ENCODE measurements around the gene AATF. TPM values are rescaled to one million over a fixed set of nuclear protein-coding genes. Genes with fewer than 3 reads are reported as not detected.

The AATF gene
- polyA plus RNA-seq, 1 donor = 33.4 TPM

- Histone ChIP-seq H3K4me1 (ENCODE audit: control insufficient read depth, insufficient read depth, low read length) (peaks cover 20% of the 10 kb centered on the region), H3K9me3 (ENCODE audit: control insufficient read depth, low read depth, low read length) (no peaks in the 10 kb centered on the region), H3K27me3 (ENCODE audit: control insufficient read depth, insufficient read depth, low read length) (no peaks in the 10 kb centered on the region), H3K36me3 (ENCODE audit: control insufficient read depth, insufficient read depth, low read length) (peaks cover 8% of the 10 kb centered on the region), H3K27ac (ENCODE audit: low read length) (peak overlapping the region; percentile 5), H3K4me3 (ENCODE audit: low read length) (no peak overlapping the region)
- no peak for DNase-seq
- WGBS (ENCODE audit: insufficient coverage, low lambda C conversion rate) = no CpG with 5 or more reads among the region's 7 CpGs
Observed at GRCh38 chr17:37045351-37045922, 96.7 kb downstream of the AATF start.

GRCh38 chr17:37047631-37048104 lies 98.9 kb downstream of the AATF start:
- no peak overlapping the region for H3K4me3 ChIP-seq (ENCODE audit: low read length)
- no CpG with 5 or more reads among the region's 9 CpGs for WGBS (ENCODE audit: insufficient coverage, low lambda C conversion rate)
- H3K9me3 ChIP-seq (ENCODE audit: control insufficient read depth, low read depth, low read length) = no peaks in the 10 kb centered on the region
- DNase-seq = peak; percentile 86 to 88
- H3K4me1 ChIP-seq (ENCODE audit: control insufficient read depth, insufficient read depth, low read length) = peaks cover 37% of the 10 kb centered on the region
- no peaks in the 10 kb centered on the region for H3K27me3 ChIP-seq (ENCODE audit: control insufficient read depth, insufficient read depth, low read length)
- peak overlapping the region; percentile 95 for H3K27ac ChIP-seq (ENCODE audit: low read length)
- H3K36me3 ChIP-seq (ENCODE audit: control insufficient read depth, insufficient read depth, low read length) = peaks cover 5% of the 10 kb centered on the region

GRCh38 chr17:37048811-37049210 lies 100.1 kb downstream of the AATF start:
- no peaks in the 10 kb centered on the region for H3K27me3 ChIP-seq (ENCODE audit: control insufficient read depth, insufficient read depth, low read length)
- H3K4me3 ChIP-seq (ENCODE audit: low read length) = no peak overlapping the region
- H3K27ac ChIP-seq (ENCODE audit: low read length) = peak overlapping the region; percentile 95
- peaks cover 5% of the 10 kb centered on the region for H3K36me3 ChIP-seq (ENCODE audit: control insufficient read depth, insufficient read depth, low read length)
- peak; percentile 87 to 96 for DNase-seq
- WGBS (ENCODE audit: insufficient coverage, low lambda C conversion rate) = no CpG with 5 or more reads among the region's 5 CpGs
- no peaks in the 10 kb centered on the region for H3K9me3 ChIP-seq (ENCODE audit: control insufficient read depth, low read depth, low read length)
- peaks cover 43% of the 10 kb centered on the region for H3K4me1 ChIP-seq (ENCODE audit: control insufficient read depth, insufficient read depth, low read length)

- H3K27ac ChIP-seq (ENCODE audit: low read length) = peak overlapping the region; percentile 95
- WGBS (ENCODE audit: insufficient coverage, low lambda C conversion rate) = no CpG with 5 or more reads among the region's 5 CpGs
- H3K4me3 ChIP-seq (ENCODE audit: low read length) = no peak overlapping the region
- no peaks in the 10 kb centered on the region for H3K9me3 ChIP-seq (ENCODE audit: control insufficient read depth, low read depth, low read length)
- no peaks in the 10 kb centered on the region for H3K27me3 ChIP-seq (ENCODE audit: control insufficient read depth, insufficient read depth, low read length)
- peaks cover 8% of the 10 kb centered on the region for H3K36me3 ChIP-seq (ENCODE audit: control insufficient read depth, insufficient read depth, low read length)
- peaks cover 44% of the 10 kb centered on the region for H3K4me1 ChIP-seq (ENCODE audit: control insufficient read depth, insufficient read depth, low read length)
- DNase-seq = no peak
Observed at GRCh38 chr17:37050920-37051319, 102.2 kb downstream of the AATF start.

- Histone ChIP-seq H3K27ac (ENCODE audit: low read length) (peak overlapping the region; percentile 95), H3K4me1 (ENCODE audit: control insufficient read depth, insufficient read depth, low read length) (peaks cover 44% of the 10 kb centered on the region), H3K4me3 (ENCODE audit: low read length) (no peak overlapping the region), H3K27me3 (ENCODE audit: control insufficient read depth, insufficient read depth, low read length) (no peaks in the 10 kb centered on the region), H3K36me3 (ENCODE audit: control insufficient read depth, insufficient read depth, low read length) (peaks cover 8% of the 10 kb centered on the region), H3K9me3 (ENCODE audit: control insufficient read depth, low read depth, low read length) (no peaks in the 10 kb centered on the region)
- peak in 1 of 2 donors; percentile 77 for DNase-seq
- 0% methylated on average over 1 of the region's 5 CpGs for WGBS (ENCODE audit: insufficient coverage, low lambda C conversion rate)
Observed at GRCh38 chr17:37051381-37051780, 102.6 kb downstream of the AATF start.

DNA sequence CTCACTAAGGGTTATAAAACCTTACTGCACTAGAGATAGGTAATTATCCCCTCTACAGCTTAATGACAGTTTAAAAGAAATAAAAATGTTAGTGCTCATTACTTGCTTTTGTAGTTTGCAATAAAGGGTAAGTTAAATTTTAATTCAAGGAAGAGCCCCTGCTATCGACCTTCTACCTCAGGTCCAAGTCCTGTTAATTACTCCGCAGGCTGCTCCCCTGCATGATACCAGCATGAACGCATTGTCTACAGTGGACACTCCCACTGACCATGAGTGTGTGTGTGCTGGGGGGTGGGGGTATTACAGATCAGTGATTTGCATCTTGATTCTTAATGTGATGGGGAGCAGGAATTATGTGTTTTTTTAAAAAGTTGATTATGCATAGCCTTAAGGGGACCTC lies 103.1 kb downstream of the AATF start:
- peaks cover 11% of the 10 kb centered on the region for H3K36me3 ChIP-seq (ENCODE audit: control insufficient read depth, insufficient read depth, low read length)
- peak; percentile 91 to 95 for DNase-seq

DNA sequence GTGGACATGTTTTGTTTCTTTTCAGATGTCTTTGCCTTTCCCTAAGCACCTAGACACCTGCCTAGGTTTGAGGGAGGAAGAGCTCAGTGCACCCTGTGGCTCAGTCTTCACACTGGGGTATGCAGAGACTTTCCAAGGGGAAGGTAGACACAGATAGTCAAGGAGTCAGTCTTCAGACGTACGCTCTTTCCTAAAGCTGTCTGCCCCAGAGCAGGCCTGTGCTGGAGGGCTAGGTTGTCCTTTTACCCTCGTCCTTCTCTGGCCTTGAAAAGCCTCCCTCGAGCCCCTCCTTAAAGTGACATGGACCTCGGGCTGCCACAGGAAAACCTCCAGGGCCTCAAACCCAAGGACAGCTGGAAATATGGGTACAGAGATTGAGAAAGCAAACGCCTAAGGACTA lies 103.7 kb downstream of the AATF start:
- peaks cover 13% of the 10 kb centered on the region for H3K36me3 ChIP-seq (ENCODE audit: control insufficient read depth, insufficient read depth, low read length)
- H3K27ac ChIP-seq (ENCODE audit: low read length) = peak overlapping the region; percentile 95
- H3K27me3 ChIP-seq (ENCODE audit: control insufficient read depth, insufficient read depth, low read length) = no peaks in the 10 kb centered on the region
- no CpG with 5 or more reads among the region's 6 CpGs for WGBS (ENCODE audit: insufficient coverage, low lambda C conversion rate)
- DNase-seq = peak; percentile 25 to 70
- peaks cover 44% of the 10 kb centered on the region for H3K4me1 ChIP-seq (ENCODE audit: control insufficient read depth, insufficient read depth, low read length)
- no peaks in the 10 kb centered on the region for H3K9me3 ChIP-seq (ENCODE audit: control insufficient read depth, low read depth, low read length)
- no peak overlapping the region for H3K4me3 ChIP-seq (ENCODE audit: low read length)

More for the DNA sequence above, 103.1 kb downstream of the AATF start:
- H3K27me3 ChIP-seq (ENCODE audit: control insufficient read depth, insufficient read depth, low read length) = no peaks in the 10 kb centered on the region
- H3K4me3 ChIP-seq (ENCODE audit: low read length) = no peak overlapping the region
- H3K9me3 ChIP-seq (ENCODE audit: control insufficient read depth, low read depth, low read length) = no peaks in the 10 kb centered on the region
- peak overlapping the region; percentile 95 for H3K27ac ChIP-seq (ENCODE audit: low read length)
- WGBS (ENCODE audit: insufficient coverage, low lambda C conversion rate) = no CpG with 5 or more reads among the region's 3 CpGs
- peaks cover 44% of the 10 kb centered on the region for H3K4me1 ChIP-seq (ENCODE audit: control insufficient read depth, insufficient read depth, low read length)

- Histone ChIP-seq H3K4me3 (ENCODE audit: low read length) (no peak overlapping the region), H3K27ac (ENCODE audit: low read length) (no peak overlapping the region), H3K9me3 (ENCODE audit: control insufficient read depth, low read depth, low read length) (no peaks in the 10 kb centered on the region), H3K36me3 (ENCODE audit: control insufficient read depth, insufficient read depth, low read length) (peaks cover 13% of the 10 kb centered on the region), H3K4me1 (ENCODE audit: control insufficient read depth, insufficient read depth, low read length) (peaks cover 34% of the 10 kb centered on the region), H3K27me3 (ENCODE audit: control insufficient read depth, insufficient read depth, low read length) (no peaks in the 10 kb centered on the region)
- no peak for DNase-seq
- WGBS (ENCODE audit: insufficient coverage, low lambda C conversion rate) = no CpG with 5 or more reads among the region's 8 CpGs
Observed at GRCh38 chr17:37054894-37055293, 106.1 kb downstream of the AATF start.

DNA sequence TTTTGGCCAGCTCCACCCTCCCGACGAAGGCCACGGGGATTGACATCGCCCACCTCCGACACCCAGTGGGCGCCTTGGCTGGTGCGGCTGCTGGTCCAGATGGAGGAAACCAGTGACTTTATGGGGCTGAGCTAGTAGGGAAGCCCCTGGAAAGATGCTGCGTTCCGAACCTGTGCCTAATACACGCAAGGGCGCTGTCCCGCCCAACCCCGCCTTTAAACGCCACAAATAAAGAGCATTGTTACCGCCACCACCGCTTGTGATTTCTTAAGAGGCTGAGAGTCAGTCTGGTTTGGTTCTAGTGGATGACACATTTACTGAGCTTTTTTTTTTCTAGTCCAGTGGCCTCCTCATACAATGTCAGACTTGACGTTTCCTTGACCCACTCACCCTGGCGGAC lies 107.9 kb downstream of the AATF start:
- no peak for DNase-seq
- H3K27me3 ChIP-seq (ENCODE audit: control insufficient read depth, insufficient read depth, low read length) = no peaks in the 10 kb centered on the region
- WGBS (ENCODE audit: insufficient coverage, low lambda C conversion rate) = no CpG with 5 or more reads among the region's 18 CpGs
- H3K27ac ChIP-seq (ENCODE audit: low read length) = no peak overlapping the region
- no peaks in the 10 kb centered on the region for H3K9me3 ChIP-seq (ENCODE audit: control insufficient read depth, low read depth, low read length)
- H3K4me3 ChIP-seq (ENCODE audit: low read length) = no peak overlapping the region
- peaks cover 13% of the 10 kb centered on the region for H3K36me3 ChIP-seq (ENCODE audit: control insufficient read depth, insufficient read depth, low read length)
- H3K4me1 ChIP-seq (ENCODE audit: control insufficient read depth, insufficient read depth, low read length) = peaks cover 36% of the 10 kb centered on the region

DNA sequence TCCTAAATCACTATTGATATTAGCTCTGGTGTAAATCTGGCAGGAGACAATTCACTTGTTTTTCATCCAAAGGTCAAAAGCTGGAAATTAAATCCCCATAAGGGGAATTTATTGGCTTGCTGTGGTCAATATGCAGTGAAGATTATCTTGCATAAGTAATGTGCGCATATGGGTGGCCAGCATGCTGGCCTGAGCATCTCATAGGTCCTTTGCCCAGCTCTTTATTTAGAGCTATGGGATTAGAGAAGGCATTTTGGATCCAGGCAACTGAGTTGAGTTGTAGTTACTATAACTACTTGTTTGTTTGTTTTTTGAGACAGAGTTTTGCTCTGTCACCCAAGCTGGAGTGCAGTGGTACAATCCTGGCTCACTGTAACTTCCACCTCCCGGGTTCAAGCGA lies 110.7 kb downstream of the AATF start:
- Histone ChIP-seq H3K27ac (ENCODE audit: low read length) (peak overlapping the region; percentile 85), H3K36me3 (ENCODE audit: control insufficient read depth, insufficient read depth, low read length) (peaks cover 11% of the 10 kb centered on the region)
- WGBS (ENCODE audit: insufficient coverage, low lambda C conversion rate) = no CpG with 5 or more reads among the region's 3 CpGs

DNA sequence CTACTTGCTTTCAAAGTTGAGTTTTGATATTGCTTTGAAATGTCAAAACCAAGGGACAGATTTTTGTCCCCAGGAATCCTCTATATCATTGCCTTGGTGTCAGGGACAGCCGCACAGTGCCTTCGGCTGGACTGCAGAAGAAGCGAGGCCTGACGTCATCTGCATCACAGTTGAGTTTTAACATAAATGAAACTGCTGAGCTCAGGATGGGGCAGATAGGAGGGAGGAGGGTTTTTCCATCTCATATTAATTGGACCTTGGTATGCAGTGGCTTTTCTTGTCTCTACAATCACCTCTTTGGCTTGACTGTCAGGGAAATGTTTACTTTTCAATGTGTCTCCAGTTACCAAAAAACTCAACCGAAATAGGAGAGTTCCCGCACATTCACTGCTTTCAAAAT lies 111.3 kb downstream of the AATF start:
- 60% methylated on average over 2 of the region's 6 CpGs for WGBS (ENCODE audit: insufficient coverage, low lambda C conversion rate)
- Histone ChIP-seq H3K36me3 (ENCODE audit: control insufficient read depth, insufficient read depth, low read length) (peaks cover 10% of the 10 kb centered on the region), H3K4me1 (ENCODE audit: control insufficient read depth, insufficient read depth, low read length) (peaks cover 23% of the 10 kb centered on the region), H3K27me3 (ENCODE audit: control insufficient read depth, insufficient read depth, low read length) (no peaks in the 10 kb centered on the region), H3K4me3 (ENCODE audit: low read length) (no peak overlapping the region), H3K27ac (ENCODE audit: low read length) (peak overlapping the region; percentile 85), H3K9me3 (ENCODE audit: control insufficient read depth, low read depth, low read length) (no peaks in the 10 kb centered on the region)
- peak; percentile 55 to 75 for DNase-seq

More for the DNA sequence above, 110.7 kb downstream of the AATF start:
- Histone ChIP-seq H3K27me3 (ENCODE audit: control insufficient read depth, insufficient read depth, low read length) (no peaks in the 10 kb centered on the region), H3K9me3 (ENCODE audit: control insufficient read depth, low read depth, low read length) (no peaks in the 10 kb centered on the region), H3K4me3 (ENCODE audit: low read length) (no peak overlapping the region), H3K4me1 (ENCODE audit: control insufficient read depth, insufficient read depth, low read length) (peaks cover 22% of the 10 kb centered on the region)
- no peak for DNase-seq

All from large intestine (tissue), 3 donors.